Hepatocyte (in vitro differentiated cells): ENCODE measurements around the gene CSNK1D. TPM values are rescaled to one million over a fixed set of nuclear protein-coding genes. Genes with fewer than 3 reads are reported as not detected.

Source experiments
- DNase-seq: peaks from one replicate; pipeline ENCODE4 v3.0.0-alpha.2; 2016; ENCODE audit warnings: low spot score
- H2AFZ ChIP-seq: fragments of 200-600 bp; sonication (generic); 2 replicates; pipeline ENCODE4 v1.6.0; 2016; ENCODE audit warnings: antibody characterized with exemption, mild to moderate bottlenecking
- H3K27ac ChIP-seq: fragments of 200-600 bp; sonication (generic); 2 replicates; pipeline ENCODE4 v1.5.1; 2016; ENCODE audit warnings: mild to moderate bottlenecking
- H3K27me3 ChIP-seq: fragments of 200-600 bp; sonication (generic); 2 replicates; pipeline ENCODE4 v1.6.1; 2016
- H3K36me3 ChIP-seq: fragments of 200-600 bp; sonication (generic); replicated peaks from 2 replicates; pipeline ENCODE4 v1.5.1; 2016; ENCODE audit warnings: low read depth; ENCODE audit not compliant: insufficient read depth
- H3K4me1 ChIP-seq: fragments of 200-600 bp; sonication (generic); 2 replicates; pipeline ENCODE4 v1.5.1; 2016; ENCODE audit warnings: mild to moderate bottlenecking, moderate library complexity; ENCODE audit not compliant: insufficient read depth
- H3K4me2 ChIP-seq: fragments of 200-600 bp; sonication (generic); 2 replicates; pipeline ENCODE4 v1.6.0; 2016
- H3K4me3 ChIP-seq: fragments of 200-600 bp; sonication (generic); 2 replicates; pipeline ENCODE4 v1.5.1; 2016; ENCODE audit warnings: mild to moderate bottlenecking
- H3K79me2 ChIP-seq: fragments of 200-600 bp; sonication (generic); 2 replicates; pipeline ENCODE4 v1.6.0; 2017; ENCODE audit warnings: mild to moderate bottlenecking
- H3K9me2 ChIP-seq: fragments of 200-600 bp; sonication (generic); replicated peaks from 2 replicates; pipeline ENCODE4 v1.6.0; 2017; ENCODE audit warnings: mild to moderate bottlenecking; ENCODE audit not compliant: insufficient read depth
- H3K9me3 ChIP-seq: fragments of 200-600 bp; sonication (generic); 2 replicates; pipeline ENCODE4 v1.5.1; 2016; ENCODE audit warnings: low read depth, mild to moderate bottlenecking
- H4K20me1 ChIP-seq: fragments of 200-600 bp; sonication (generic); 2 replicates; pipeline ENCODE4 v1.6.0; 2016; ENCODE audit warnings: mild to moderate bottlenecking; ENCODE audit not compliant: insufficient read depth, poor library complexity, severe bottlenecking
- EZH2 ChIP-seq: fragments of 200-600 bp; sonication (generic); IDR thresholded peaks from 2 replicates; pipeline ENCODE4 v1.6.1; 2016; ENCODE audit warnings: antibody characterized with exemption, mild to moderate bottlenecking, borderline replicate concordance
- EZH2phosphoT487 ChIP-seq: fragments of 200-600 bp; sonication (generic); IDR thresholded peaks from one replicate; pipeline ENCODE4 v1.6.1; 2018; ENCODE audit warnings: antibody characterized with exemption, mild to moderate bottlenecking, low read depth, moderate library complexity; ENCODE audit not compliant: unreplicated experiment, severe bottlenecking
- WGBS: methylation state at CpG from one replicate; pipeline ENCODE4 v1.1.6; 2016; ENCODE audit warnings: low lambda C conversion rate; ENCODE audit errors: missing lambda C conversion rate; 5-methylcytosine and 5-hydroxymethylcytosine counted together
- polyA plus RNA-seq: library from polyadenylated mRNA; unstranded; fragments of >200 nt; fragmentation: Nextera tagmentation; extraction: Ambion mirVana; gene quantifications from 2 replicates; pipeline ENCODE4 v1.2.1, GENCODE V29; 2016
- total RNA-seq: library from RNA; depleted of rRNA; stranded (reverse); fragments of >200 nt; gene quantifications from 2 replicates; pipeline ENCODE4 v1.2.3, GENCODE V29; 2014
- TF ChIP-seq, protein P1 (sequence below): fragments of 200-600 bp; sonication (generic); IDR thresholded peaks from 2 replicates; pipeline ENCODE4 v1.5.1; 2016; ENCODE audit warnings: antibody characterized with exemption, mild to moderate bottlenecking; ENCODE audit not compliant: poor library complexity

Gene CSNK1D
- total and polyA plus RNA-seq, 2 experiments from 2014 or later = 72.5 to 152 TPM

DNA sequence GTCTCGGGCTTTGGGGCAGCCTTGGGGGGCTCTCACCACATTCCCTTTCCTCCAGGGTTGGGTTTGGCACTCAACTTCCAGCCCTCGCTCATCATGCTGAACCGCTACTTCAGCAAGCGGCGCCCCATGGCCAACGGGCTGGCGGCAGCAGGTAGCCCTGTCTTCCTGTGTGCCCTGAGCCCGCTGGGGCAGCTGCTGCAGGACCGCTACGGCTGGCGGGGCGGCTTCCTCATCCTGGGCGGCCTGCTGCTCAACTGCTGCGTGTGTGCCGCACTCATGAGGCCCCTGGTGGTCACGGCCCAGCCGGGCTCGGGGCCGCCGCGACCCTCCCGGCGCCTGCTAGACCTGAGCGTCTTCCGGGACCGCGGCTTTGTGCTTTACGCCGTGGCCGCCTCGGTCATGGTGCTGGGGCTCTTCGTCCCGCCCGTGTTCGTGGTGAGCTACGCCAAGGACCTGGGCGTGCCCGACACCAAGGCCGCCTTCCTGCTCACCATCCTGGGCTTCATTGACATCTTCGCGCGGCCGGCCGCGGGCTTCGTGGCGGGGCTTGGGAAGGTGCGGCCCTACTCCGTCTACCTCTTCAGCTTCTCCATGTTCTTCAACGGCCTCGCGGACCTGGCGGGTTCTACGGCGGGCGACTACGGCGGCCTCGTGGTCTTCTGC lies 36.3 kb downstream of the CSNK1D start:
- H3K27ac ChIP-seq = no peak overlapping the region

DNA sequence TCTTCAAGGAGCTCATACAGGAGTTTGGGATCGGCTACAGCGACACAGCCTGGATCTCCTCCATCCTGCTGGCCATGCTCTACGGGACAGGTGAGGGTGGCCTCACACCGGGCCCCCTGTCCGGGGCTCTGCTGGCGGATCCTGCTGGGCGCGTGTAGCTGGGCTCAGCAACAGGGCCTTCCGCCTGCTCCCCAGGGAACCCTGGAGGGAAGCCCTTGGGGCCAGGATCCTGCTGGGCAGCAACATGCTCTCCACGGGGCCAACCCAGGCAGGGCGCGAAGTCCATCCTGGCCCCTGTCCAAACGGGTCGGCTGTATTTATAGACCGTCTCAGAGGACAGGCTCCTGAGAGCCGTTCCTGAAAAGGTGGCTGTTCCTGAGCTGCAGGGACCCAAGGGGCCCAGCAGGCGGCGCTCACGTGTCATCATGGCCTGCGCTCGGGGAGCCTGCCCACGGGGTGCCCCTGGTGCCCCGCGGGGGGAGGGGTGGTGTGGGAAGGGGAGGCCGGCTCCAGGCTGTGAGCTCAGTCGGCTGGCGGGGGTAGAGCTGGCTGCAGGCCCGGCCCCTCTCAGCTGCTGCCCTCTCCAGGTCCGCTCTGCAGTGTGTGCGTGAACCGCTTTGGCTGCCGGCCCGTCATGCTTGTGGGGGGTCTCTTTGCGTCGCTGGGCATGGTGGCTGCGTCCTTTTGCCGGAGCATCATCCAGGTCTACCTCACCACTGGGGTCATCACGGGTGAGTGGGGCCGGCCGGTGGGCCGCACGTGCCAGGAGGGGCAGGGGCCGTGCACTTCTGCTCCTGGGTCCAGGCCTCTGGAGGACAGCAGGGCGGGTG lies 37.1 kb downstream of the CSNK1D start:
- Histone ChIP-seq H3K36me3 (no peaks in the 10 kb centered on the region), H3K79me2 (peaks cover 28% of the 10 kb centered on the region), H3K27ac (peak overlapping the region; percentile 80), H3K4me3 (no peak overlapping the region), H4K20me1 (peaks cover 22% of the 10 kb centered on the region), H3K9me3 (no peaks in the 10 kb centered on the region), H3K27me3 (no peaks in the 10 kb centered on the region), H3K9me2 (no peaks in the 10 kb centered on the region), H2AFZ (no peak overlapping the region), H3K4me2 (peak overlapping the region; percentile 64), H3K4me1 (peaks cover 47% of the 10 kb centered on the region)
- DNase-seq = peak; percentile 87
- no peak for TF ChIP-seq EZH2phosphoT487
- TF ChIP-seq, protein P1, sequence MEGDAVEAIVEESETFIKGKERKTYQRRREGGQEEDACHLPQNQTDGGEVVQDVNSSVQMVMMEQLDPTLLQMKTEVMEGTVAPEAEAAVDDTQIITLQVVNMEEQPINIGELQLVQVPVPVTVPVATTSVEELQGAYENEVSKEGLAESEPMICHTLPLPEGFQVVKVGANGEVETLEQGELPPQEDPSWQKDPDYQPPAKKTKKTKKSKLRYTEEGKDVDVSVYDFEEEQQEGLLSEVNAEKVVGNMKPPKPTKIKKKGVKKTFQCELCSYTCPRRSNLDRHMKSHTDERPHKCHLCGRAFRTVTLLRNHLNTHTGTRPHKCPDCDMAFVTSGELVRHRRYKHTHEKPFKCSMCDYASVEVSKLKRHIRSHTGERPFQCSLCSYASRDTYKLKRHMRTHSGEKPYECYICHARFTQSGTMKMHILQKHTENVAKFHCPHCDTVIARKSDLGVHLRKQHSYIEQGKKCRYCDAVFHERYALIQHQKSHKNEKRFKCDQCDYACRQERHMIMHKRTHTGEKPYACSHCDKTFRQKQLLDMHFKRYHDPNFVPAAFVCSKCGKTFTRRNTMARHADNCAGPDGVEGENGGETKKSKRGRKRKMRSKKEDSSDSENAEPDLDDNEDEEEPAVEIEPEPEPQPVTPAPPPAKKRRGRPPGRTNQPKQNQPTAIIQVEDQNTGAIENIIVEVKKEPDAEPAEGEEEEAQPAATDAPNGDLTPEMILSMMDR = peak; percentile 92
- 49% methylated on average over 42 of the region's 44 CpGs for WGBS

More for the DNA sequence above, 36.3 kb downstream of the CSNK1D start:
- DNase-seq = no peak
- H2AFZ ChIP-seq = no peak overlapping the region
- peaks cover 47% of the 10 kb centered on the region for H3K4me1 ChIP-seq
- 97% methylated on average over 49 of the region's 59 CpGs for WGBS
- peaks cover 30% of the 10 kb centered on the region for H4K20me1 ChIP-seq
- no peaks in the 10 kb centered on the region for H3K27me3 ChIP-seq
- TF ChIP-seq EZH2 (no peak), EZH2phosphoT487 (no peak)
- TF ChIP-seq, protein P1 = no peak
- no peaks in the 10 kb centered on the region for H3K36me3 ChIP-seq
- peaks cover 24% of the 10 kb centered on the region for H3K79me2 ChIP-seq
- no peaks in the 10 kb centered on the region for H3K9me3 ChIP-seq
- no peak overlapping the region for H3K4me3 ChIP-seq
- no peaks in the 10 kb centered on the region for H3K9me2 ChIP-seq
- no peak overlapping the region for H3K4me2 ChIP-seq

DNA sequence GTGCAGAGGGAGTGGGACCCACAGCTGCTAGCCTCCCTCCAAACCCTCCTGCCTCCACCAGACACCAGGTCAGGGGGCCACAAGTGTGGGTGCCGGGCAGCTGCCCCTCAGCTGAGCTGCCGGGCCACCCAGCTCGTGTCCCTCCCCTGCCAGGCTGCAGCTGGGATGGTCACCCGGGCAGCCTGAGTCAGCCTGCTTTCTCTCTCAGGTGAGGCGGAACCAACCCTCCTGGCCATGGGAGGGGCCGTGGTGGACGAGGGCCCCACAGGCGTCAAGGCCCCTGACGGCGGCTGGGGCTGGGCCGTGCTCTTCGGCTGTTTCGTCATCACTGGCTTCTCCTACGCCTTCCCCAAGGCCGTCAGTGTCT lies 37.7 kb downstream of the CSNK1D start:
- DNase-seq = peak; percentile 63
- H3K36me3 ChIP-seq = no peaks in the 10 kb centered on the region
- H3K4me1 ChIP-seq = peaks cover 46% of the 10 kb centered on the region
- no peaks in the 10 kb centered on the region for H3K9me2 ChIP-seq
- no peaks in the 10 kb centered on the region for H3K27me3 ChIP-seq
- TF ChIP-seq EZH2phosphoT487 = no peak
- no peak for TF ChIP-seq EZH2
- TF ChIP-seq, protein P1 = no peak
- H3K4me2 ChIP-seq = peak overlapping the region; percentile 64
- peaks cover 17% of the 10 kb centered on the region for H4K20me1 ChIP-seq
- peaks cover 27% of the 10 kb centered on the region for H3K79me2 ChIP-seq
- no peak overlapping the region for H3K4me3 ChIP-seq
- no peak overlapping the region for H2AFZ ChIP-seq
- H3K9me3 ChIP-seq = no peaks in the 10 kb centered on the region
- H3K27ac ChIP-seq = peak overlapping the region; percentile 80
- 65% methylated on average over 14 of the region's 15 CpGs for WGBS
